Activated CD4-positive, alpha-beta T cell treated with anti-CD3 and anti-CD28 coated beads, Interleukin-2, amount 50 U/mL, for 48 hours (primary cell): ENCODE data around the gene GPR55.

Source experiments
- DNase-seq, 2 experiments: peaks; one replicate each; pipeline ENCODE4 v3.0.0-alpha.2; 2020

The GPR55 gene

DNA sequence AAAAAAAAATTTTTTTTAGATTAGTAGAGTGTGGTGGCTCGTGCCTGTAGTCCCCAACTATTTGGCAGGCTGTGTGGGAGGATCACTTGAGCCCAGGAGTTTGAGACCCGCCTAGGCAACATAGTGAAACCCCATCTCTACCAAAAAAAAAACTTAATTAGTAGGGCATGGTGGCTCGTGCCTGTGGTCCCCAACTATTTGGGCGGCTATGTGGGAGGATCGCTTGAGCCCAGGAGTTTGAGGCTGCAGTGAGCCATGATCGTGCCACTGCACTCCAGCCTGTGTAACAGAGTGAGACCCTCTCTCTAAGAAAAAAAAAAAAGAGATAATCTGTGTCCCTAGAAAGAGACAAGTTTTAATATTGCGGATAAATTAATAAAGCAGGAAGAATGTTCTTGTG is 8.8 kb downstream of the GPR55 start:
- no peak for DNase-seq

DNA sequence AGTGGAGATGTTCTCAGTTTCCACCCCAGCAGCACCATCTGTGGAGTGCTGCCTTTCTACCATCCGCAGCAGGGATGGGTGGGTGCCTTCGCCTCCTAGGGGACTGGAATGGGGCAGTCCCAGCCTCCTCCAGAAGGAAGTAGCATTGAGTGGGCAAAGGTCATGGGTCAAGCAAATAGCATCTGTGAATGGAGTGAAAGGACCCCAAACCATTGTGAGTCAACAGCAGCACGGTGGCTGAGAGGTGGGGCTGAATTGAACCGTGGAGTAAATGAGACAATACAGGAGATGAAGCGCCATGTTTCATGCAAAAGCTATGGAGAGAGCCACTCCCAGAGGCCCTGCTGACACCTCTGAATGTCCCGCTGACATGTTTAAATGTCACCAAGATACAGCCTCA is 9.7 kb downstream of the GPR55 start:
- no peak for DNase-seq

DNA sequence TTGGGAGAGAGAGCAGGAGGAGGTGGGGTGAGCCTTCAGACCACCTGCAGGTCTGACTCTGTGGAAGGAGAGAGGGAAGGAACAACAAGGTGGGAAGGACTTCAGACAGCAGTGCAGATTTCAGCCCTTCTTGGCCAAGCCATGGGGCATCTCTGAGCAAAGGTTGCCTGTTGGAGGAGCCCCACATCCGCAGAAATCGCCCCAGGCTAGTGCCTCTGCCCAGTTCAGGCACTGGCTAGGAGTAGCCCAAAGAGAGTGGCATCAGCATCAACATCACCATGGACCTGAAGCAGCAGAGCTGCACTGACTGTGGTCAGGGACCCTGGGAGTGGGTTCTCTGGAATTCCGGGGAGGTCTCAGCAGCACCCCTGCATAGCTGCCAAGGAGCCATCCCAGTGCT is 10.2 kb downstream of the GPR55 start:
- DNase-seq, result no peak

DNA sequence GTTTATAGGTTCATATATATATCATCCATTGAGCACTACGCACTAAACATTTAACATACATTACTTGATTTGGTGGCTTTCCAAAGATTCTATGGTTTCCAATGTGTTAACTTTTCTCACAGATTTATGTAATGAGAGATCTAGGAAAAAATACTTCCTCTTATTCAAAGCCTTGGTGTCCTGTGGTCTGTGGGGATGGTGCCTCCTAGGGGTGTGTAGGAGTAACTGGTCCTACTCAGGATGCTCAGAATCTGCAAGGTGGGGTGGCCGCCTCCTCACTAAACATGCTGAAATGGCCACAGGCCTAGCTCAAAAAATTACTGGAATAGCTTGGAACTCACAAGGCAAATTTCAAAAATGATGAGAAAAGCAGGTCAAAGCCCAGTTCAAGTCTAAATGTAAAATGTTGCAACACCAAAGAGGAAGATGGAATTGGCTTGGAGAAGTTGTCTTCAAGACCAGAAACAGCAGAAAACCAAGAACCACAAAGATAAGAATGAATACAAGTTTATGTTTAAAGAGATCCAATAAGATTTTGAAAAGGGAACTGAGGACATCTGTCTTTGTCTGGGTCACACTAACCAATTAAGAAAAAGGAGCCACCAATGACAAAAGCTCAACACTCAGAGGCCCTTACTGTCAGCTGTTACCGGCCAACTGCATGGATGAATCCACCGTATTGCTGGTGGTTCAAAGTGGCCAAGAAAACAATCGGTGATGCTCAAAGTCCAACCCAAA is 11.5 kb downstream of the GPR55 start:
- DNase-seq, result no peak

DNA sequence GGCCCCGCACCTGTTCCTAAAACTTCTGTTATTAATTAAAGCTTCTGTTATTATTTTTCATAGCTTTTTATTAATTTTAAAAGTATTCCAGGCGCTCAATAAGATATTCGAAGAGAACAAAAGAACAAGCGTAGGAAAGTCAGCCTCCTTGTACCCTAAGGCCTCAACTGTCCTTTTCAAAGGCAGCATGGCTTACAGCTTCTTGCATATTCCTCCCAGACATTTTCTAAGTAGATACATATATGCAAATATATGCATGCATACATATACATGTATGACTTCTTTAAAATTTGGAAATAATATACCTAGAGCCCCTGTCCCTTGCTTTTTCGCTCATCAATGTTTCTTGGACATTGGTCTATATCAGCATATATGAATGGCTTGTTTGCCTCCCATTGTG is 12.3 kb downstream of the GPR55 start:
- no peak for DNase-seq

DNA sequence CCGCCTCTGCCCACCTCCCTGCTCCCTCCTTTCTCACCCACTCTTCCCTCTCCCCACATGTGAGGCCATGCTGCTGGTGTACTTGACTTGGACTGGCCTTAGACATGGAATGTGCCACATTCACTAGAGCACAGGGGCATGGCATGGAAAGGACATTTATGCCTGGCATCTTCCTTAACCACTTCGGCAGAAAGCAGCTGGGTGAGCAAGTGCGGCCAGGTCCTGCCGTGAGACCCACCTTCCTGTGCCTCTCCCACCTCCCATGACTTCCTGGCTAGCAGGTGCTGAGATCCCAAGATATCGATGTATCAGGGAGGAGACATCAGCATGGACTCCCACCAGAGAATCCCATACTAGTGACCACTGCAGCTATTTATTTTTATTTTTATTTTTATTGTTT is 13.0 kb downstream of the GPR55 start:
- no peak for DNase-seq

DNA sequence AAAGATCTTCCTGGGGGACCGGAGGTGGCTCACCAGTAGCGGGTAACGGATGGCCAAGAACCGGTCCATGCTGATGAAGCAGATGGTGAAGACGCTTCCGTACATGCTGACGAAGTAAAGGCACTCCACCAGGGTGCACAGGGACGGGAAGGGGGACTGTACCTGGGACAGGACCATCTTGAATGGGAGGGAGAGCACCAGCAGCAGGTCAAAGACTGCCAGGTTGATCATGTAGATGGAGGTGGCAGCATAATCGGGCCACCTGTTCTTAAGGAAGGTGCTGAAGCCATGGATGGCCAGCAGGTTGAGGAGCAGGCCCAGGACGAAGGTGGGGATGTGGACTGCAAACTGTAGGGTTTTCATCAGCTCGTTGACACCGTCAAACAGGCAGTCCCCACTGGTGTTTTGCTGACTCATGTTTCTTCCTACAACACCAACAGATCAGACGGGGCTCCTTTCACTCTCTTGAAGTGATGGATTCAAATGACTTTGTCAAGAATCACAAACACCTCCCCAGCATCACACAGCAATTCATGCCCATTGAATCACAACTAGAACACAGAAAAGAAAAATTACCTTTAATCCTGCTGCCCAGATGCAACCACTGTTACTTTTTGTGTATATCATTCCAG is 14.4 kb downstream of the GPR55 start:
- DNase-seq, result no peak

DNA sequence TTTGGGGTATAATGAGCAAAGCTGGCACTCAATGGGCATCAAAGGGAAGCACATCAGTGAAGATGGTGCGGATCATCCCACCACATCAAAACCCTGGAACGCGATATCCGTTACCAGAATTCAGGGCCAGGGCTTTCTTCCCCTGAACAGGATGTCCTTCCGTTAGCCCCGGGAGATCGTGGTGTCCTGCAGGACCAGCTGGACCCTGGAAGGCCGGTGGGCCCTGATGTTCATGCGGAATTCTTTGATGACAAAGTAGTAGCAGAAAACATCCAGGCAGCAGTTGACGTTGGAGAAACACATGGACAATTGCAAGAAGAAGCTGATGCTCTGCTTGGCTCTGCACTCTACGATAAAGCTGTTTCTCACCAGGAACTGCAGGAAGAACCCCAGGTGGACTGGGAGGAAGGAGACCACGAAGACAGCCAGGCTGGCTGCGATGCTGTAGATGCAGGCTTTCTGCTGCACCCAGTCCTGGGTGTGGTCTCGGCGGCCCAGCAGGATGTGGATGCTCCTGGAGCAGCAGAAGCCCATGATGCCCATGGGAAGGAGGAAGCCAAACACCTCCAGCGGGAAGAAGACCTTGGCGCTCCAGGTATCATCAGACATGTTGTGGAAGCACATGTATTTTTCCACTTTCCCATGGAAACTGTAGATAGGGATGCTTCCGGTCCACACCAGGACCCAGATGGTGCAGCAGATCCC is 15.0 kb downstream of the GPR55 start:
- no peak for DNase-seq

DNA sequence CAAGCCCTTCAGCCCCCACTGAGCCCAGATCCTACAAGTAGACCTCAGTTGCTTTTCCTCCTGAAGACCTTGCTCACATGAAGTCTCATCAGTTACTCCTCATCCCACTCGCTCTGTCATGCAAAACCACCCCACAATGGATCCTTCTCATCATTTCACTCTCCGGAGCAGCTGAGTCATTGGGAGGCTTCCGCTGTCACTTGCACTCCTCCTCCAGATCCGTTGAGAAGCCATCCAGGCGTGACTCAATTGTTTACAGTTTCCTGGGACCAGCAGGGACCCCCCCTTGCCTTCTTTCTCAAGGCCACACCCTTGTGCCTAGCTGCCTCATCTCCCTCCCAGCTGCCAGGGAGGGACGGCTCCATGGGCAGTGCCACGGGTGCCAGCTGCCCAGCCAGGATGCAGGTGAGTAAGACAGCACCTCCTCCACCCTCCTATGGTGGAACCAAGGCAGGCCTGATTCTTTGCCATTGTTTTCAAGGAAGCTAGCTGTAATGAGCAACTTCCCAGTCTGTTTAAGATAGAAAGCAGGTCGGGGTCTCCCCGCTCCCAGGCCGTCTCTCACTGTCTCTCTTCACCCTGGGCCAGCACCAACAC is 16.3 kb downstream of the GPR55 start:
- DNase-seq, result peak; percentile 77 to 84

DNA sequence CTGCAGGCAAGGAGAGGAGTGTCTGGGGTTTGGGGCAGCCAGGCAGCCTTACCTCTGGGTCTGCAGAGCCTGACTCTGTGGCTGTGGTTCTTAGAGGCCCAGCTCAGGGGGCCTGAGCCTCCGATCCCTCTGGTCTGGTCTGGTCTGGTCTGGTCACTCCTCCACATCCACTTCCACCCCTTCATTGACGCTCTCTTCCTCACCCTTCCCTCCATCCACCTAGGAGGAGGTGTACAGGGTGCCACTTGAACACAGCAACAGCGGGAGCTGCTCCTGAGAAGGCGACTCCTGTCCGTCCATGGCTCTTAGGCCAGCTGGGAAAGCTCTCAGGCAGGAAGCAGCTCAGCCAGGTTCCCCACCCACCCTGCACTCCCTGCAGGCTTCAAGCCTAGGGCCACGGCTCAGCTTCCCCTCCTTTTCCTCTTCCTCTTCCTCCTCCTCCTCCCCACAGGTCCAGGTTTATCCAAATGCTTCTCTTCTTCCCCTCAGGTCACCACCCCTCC is 16.9 kb downstream of the GPR55 start:
- no peak for DNase-seq

DNA sequence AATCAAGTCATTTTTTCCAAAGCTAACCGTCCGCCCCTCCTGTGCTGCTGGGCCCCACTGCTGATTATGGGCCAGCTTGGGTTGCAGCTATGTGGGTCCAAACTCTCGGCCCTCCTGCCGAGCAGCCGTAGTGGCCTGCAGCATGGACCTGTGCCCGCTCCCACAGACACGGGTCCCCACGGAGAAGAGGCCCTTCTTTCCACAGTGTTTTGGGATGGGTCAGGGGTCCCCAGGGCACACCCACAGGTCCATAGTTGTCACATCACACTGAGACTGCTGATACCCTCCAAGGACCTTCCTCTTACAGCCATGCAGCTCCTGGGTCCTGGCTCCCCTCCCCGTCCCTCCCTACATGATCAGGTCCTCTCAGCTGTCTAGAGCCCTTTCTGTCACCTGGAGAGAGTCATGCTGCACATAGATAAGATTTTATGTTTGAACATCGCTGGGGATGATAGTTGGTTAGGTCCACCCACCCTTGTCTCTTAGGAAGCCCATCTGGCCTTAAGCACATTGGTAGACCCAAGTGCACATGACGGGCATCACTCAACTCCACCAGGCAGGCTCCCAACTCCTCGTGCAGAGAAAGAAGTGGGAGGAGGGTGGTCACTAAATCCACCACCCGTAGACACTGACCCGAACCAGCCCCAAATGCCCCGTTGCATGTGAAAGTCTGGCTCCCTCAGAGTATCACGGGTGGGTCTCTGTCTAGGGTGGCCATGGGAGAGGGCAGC is 17.5 kb downstream of the GPR55 start:
- DNase-seq, result no peak

DNA sequence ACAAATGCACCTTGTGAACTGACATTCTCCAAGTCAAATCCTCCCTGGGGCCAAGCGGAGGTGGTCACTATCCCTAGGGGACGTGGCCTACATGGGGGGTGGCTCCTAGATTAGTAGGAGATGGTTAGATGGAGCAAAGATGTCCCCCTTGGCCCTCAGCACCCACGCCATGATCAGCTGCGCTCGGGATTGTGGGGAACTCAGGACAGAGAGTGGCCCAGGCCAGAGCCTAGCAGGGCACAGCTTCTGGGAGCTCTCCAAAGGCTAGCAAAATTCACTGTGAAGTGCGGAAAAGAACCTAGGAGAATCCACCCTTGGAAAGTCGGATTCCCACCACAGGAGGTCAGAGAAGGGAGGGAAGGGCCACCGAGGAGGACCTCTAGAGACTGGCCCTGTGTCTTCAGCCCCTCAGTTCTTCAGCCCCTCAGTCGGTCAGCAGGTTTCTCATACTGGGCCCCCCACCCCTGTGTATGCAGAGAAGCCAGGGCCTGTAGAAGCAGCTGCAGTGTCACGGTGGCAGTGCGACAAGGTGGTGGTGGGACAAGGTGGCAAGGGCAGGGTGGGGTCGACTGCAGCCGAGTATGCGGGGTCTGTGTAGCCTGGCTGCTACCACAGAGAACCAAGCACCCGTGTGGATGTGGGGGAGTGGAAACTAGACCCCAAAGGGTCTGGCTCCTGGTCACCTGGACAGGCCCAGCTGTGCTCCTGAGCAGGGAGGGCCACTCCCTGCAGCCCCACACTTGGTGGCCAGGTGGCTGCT is 18.4 kb downstream of the GPR55 start:
- peak in 1 of 2 experiments; percentile 3 for DNase-seq

DNA sequence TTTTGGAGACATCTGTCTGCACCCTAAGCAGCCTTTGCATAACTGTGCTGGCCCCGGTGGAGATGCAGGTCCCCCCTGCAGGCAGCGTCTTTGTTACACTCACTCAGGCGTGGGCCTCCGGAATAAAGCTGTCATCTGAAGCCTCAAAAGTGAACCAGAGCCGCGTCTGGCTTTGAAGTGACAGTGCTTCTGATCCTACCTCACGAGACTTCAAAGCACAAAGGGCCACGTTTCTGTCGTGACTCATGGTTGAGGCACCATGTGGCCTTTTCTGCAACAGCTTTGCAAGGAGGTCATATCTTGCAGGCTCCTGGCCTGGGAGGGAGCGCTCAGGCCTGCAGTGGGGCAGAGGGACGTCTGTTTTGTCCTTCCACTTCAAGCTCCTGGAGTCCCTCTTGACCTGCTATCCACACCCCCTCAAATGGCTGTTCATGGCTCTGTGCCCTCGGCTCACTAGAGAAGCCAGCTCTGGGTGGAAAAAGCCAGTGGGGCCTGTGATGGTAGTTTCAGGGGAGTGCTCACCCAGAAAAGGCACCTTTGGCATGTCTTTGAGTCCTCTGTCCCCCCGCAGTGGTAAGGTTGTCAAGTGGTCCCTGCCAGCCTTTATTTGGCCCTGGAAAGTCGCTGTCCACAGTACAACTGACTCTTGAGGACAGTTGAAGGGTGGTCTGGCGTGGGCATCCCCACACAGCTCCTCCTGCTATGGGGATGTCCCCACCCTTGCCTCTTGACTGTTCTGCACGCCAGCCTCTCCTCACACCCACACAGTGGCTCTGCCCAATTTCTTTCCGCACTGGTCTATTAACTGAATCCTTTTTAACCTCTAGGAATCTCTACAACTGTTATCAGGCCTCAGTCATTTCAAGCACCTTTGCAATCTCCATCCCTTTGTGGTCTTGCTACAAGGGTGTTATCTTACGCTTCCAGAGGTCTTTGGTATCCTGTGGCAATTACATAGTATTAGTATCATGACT is 19.3 kb downstream of the GPR55 start:
- peak; percentile 86 to 91 for DNase-seq

DNA sequence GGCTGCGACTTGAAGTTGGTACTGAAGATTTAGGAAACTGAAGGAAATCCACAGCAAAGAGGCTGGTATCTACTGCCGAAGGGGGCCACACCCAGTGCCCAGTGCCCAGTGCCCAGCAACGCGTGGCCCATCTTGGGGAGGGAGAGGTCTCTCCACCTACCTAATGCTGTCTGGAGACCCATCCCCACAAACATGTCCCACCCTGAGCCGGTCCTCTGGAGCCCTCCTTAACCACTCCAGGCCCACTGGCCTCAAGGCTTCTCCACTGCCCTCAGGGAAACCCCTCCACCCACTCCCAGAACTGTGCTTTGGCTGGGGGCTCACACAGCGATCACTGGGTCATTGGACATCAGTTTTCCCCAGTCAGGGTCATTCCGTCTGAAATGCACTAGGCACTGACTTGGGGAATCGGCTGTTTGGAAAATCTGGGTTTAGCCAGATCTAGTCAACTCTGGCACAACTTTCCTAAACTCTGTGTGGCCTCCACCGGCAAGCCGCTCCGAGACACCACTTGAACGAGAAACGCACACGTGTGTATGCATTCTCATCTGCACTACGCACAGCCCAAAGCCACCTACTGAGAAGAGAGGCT is 20.1 kb downstream of the GPR55 start:
- no peak for DNase-seq

DNA sequence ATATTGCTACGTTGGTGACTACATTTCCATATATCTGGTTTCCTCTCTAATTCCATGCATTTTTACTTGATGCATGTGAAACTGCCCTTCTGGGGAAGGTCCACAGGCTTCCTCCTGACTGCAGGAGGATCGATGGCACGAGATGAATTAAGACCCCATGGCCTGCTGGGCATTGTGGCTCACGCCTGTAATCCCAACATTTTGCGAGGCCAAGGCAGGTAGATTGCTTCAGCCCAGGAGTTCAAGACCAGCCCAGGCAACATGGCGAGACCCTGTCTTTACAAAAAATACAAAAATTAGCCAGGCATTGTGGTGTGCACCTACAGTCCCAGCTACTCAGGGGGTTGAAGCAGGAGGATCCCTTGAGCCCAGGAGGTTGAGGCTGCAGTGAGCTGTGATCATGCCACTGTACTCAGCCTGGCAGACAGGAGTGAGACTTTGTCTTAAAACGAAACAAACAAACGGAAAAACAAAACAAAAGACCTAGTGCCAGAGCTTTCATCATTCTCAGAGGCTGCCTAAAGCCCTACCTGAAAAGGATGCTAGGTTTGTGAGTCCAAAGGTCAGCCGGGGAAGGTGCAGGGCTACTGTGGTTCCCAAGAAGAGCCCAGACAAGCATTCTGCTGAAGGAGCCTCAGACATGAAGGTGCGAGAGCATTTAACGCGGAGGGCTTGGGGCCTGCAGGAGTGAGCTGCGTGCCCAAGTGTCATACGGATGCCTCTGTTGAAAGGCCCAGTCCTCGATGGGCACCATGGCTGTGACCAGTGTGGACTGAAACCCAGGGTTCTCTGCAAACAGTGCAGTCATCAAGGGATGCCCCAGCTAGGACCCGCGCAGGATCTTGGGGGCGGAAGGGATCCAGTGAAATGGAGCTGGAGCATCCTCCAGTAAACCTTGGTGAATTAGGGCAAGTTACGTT is 21.6 kb downstream of the GPR55 start:
- DNase-seq, result peak in 1 of 2 experiments; percentile 7

DNA sequence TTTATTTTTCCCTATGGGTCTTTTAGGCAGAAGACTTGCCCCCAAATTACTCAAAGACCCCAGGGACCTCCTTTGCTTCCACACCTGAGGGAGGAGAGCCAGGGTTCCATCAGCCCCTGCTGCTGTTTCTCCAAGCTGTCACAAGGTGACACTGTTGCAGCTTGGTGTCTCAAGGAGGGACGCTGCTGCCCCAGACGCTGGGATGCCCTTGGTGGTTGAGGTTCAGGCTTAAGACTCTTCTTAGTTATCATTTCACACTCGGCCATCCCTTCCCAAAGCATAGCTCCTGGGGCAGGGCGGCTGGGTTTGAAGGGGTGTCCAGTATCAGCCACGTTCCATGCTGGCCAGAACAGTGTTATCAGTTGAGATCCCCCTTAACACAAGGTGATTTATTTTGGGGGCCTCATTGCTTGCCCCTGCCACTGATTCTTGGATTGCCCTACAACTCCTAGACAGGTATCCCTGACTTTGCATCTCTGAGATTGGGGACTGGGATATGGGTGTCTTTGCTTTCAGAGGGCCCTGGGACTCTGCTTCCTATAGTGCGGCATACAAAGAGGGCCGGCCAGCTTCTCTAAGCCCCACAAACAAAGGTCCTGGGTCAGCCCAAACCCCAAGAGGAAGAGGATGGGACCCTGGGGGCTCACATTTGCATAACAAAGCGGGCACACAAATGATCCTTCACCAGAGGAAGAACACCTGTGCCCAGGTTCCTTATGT is 22.7 kb downstream of the GPR55 start:
- DNase-seq, result peak; percentile 68 to 73

DNA sequence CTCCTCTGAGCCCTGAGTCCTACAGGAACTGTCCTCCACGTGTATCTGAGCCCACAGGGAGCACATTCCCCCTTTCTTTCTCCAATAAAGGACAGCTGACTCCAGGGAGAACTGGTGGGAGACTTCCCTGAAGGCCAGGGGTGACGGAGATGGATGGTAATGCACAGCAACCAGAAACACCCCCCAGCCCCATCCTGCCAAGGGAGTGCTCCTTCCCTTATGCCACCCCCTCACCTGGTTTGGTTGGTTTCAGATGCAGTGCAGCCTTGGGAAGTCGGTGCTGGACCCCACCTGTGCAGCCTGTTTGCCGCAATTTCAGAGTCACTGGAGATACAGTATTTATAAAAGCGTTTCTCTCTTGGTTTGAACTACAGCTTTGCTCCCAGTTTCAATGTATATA is 24.0 kb downstream of the GPR55 start:
- DNase-seq, result peak in 1 of 2 experiments; percentile 1

DNA sequence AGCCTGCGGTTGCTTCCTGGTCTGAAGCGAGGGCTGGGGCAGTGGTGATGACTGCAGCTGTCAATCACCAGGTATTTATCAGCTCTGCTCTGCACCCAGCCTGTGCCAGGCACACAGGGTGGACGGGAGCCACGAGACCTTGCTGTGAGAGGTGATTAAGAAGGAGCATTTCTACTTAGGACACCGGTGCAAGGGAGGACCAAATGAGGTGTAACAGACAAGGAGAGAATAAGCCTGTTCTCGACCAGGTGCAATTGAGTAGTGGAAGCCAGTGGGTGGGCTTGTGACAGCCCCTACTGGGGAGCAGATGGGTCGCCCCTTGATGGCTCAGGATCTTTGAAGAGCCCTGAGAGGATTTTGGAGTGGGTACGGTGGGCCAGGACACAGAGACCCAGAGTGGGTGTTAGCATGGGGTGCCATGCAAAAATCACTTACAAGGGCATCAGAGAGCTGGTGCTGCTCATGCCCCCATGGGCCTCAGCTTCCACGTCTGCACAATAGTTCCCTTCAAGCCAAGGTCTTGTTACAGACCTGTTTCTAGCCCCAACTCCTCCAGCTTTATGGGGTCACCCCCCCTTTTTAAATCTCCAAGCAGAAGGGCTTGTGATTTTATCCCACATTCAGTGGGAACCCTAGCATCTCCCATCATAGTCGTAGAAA is 24.6 kb downstream of the GPR55 start:
- DNase-seq, result peak in 1 of 2 experiments; percentile 3
